CD4-positive, CD25-positive, alpha-beta regulatory T cell (primary cell): ENCODE results near the gene RPTOR. TPM values are rescaled to one million over a fixed set of nuclear protein-coding genes. Genes with fewer than 3 reads are reported as not detected.

Experiments
- ATAC-seq, 2 donors: fragments of 150-1000 bp; cut with Tn5 transposase; one replicate each; pipeline ENCODE4 v1.10.0; 2021; ENCODE audit warnings: low read depth in 2 of 2, moderate number of reproducible peaks in 2 of 2, moderate library complexity in 1 of 2
- DNase-seq, 3 donors: peaks; one replicate each; pipeline versions ENCODE4 v3.0.0 to v3.0.0-alpha.2; 2012 to 2022; ENCODE audit warnings: mixed read lengths in 1 of 3
- H3K27ac ChIP-seq: one replicate; pipeline ENCODE4 v1.7.0; 2013; ENCODE audit warnings: mild to moderate bottlenecking, low read length; ENCODE audit not compliant: insufficient read depth, poor library complexity, severe bottlenecking
- H3K27me3 ChIP-seq: one replicate; pipeline ENCODE4 v1.7.0; 2013; ENCODE audit warnings: low read length; ENCODE audit not compliant: control insufficient read depth, insufficient read depth
- H3K36me3 ChIP-seq: one replicate; pipeline ENCODE4 v1.7.0; 2013; ENCODE audit warnings: mild to moderate bottlenecking, low read length, moderate library complexity; ENCODE audit not compliant: control insufficient read depth, insufficient read depth
- H3K4me1 ChIP-seq: 2 replicates; pipeline ENCODE4 v1.7.0; 2013; ENCODE audit warnings: mild to moderate bottlenecking, low read length; ENCODE audit not compliant: insufficient read depth, control insufficient read depth, poor library complexity, severe bottlenecking
- H3K4me3 ChIP-seq: one replicate; pipeline ENCODE4 v1.7.0; 2013; ENCODE audit warnings: low read depth, mild to moderate bottlenecking, low read length, moderate library complexity
- H3K9me3 ChIP-seq, 2 experiments: 1 replicate in 1 of 2; 2 replicates in 1 of 2; pipeline ENCODE4 v1.7.0; 2013; ENCODE audit warnings: low read length in 2 of 2, mild to moderate bottlenecking in 1 of 2, moderate library complexity in 1 of 2; ENCODE audit not compliant: control insufficient read depth in 2 of 2
- H3K27ac Mint-ChIP-seq, 3 donors: one replicate each; pipeline ENCODE4 v1.8.0; 2020 to 2022; ENCODE audit warnings: mild to moderate bottlenecking in 3 of 3, mixed read lengths in 3 of 3, moderate library complexity in 2 of 3
- H3K27me3 Mint-ChIP-seq: one replicate; pipeline ENCODE4 v1.8.0; 2022; ENCODE audit warnings: mild to moderate bottlenecking, mixed read lengths
- H3K36me3 Mint-ChIP-seq: one replicate; pipeline ENCODE4 v1.8.0; 2020; ENCODE audit warnings: mixed read lengths
- H3K4me1 Mint-ChIP-seq, 4 donors: one replicate each; pipeline ENCODE4 v1.8.0; 2020 to 2022; ENCODE audit warnings: mixed read lengths in 4 of 4, mild to moderate bottlenecking in 1 of 4
- H3K4me3 Mint-ChIP-seq, 4 donors: one replicate each; pipeline ENCODE4 v1.8.0; 2020 to 2022; ENCODE audit warnings: mild to moderate bottlenecking in 4 of 4, mixed read lengths in 4 of 4, moderate library complexity in 3 of 4
- H3K9me3 Mint-ChIP-seq, 7 donors: one replicate each; pipeline ENCODE4 v1.8.0; 2020 to 2022; ENCODE audit warnings: mixed read lengths in 7 of 7, mild to moderate bottlenecking in 3 of 7, moderate library complexity in 2 of 7
- polyA plus RNA-seq, 4 donors: library from polyadenylated mRNA; unstranded; fragments of 300-500 nt; fragmentation: Illumina TruSeq; gene quantifications; one replicate each; pipeline ENCODE4 v1.2.3, GENCODE V29; 2021
- total RNA-seq: library from RNA; stranded (reverse); gene quantifications from one replicate; pipeline ENCODE4 v1.2.3, GENCODE V29; 2022

RPTOR gene
- total and polyA plus RNA-seq, 5 donors from 2014 or later, result 4.7 to 70.1 (median 8.2) TPM

DNA sequence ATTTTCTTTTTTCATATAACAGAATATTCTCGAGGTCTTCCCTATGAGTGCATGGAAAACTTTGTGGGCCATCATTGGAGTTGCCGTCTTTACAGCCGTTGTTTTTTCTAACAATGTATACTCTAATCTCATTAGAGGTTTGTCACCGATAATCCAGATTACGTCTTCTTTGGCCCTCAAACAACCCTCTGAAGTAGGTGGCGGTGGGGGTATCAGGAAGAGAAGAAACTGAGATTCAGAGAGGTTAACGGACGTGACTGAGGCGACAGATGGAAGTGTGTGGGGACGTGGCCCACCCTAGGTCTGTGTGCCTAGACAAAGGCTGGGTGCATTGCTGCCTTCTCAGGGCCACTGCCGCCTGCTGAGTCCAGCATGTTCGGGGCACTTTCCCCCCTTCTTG, 63.7 kb downstream of the RPTOR start:
- Mint-ChIP-seq H3K36me3 (peaks cover 8% of the 10 kb centered on the region), H3K4me3 (no peak overlapping the region), H3K9me3 (no peaks in the 10 kb centered on the region), H3K27me3 (no peaks in the 10 kb centered on the region), H3K4me1 (peaks cover 35 to 78% (median 61%) of the 10 kb centered on the region in 4 donors), H3K27ac (no peak overlapping the region)
- Histone ChIP-seq H3K4me3 (no peak overlapping the region), H3K9me3 (no peaks in the 10 kb centered on the region), H3K36me3 (no peaks in the 10 kb centered on the region), H3K4me1 (peaks cover 19% of the 10 kb centered on the region), H3K27me3 (no peaks in the 10 kb centered on the region), H3K27ac (no peak overlapping the region)
- DNase-seq, result no peak
- ATAC-seq, result no peak

DNA sequence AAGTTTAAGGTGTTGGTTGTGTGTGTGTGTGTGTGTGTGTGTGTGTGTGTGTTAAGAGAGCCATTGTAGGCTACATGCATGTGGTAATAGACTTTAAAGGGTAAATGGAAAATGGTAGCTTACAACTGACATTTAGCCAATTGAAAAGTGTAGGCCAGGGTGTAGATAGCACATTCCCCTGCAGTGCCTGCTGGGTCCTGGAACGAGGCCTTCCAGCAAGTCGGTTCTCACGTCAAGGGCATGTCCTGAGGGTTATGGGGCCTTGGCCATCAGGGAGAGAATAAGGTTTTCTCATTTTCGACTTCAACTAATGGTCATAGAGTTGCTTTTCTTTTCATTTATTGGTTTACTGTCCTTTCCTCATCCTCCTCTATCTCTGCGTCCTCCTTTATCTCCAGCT, 65.1 kb downstream of the RPTOR start:
- no peak overlapping the region for H3K27ac ChIP-seq
- Mint-ChIP-seq H3K4me3 (peak overlapping the region in 1 of 4 donors; percentile 59), H3K9me3 (no peaks in the 10 kb centered on the region), H3K4me1 (peaks cover 22 to 75% (median 58%) of the 10 kb centered on the region in 4 donors), H3K27ac (peak overlapping the region in 2 of 3 donors; percentile 5 to 10), H3K27me3 (no peaks in the 10 kb centered on the region), H3K36me3 (peaks cover 3% of the 10 kb centered on the region)
- ATAC-seq (no peak), DNase-seq (no peak)
- no peaks in the 10 kb centered on the region for H3K36me3 ChIP-seq
- no peaks in the 10 kb centered on the region for H3K27me3 ChIP-seq
- no peak overlapping the region for H3K4me3 ChIP-seq
- H3K4me1 ChIP-seq, result peaks cover 14% of the 10 kb centered on the region
- no peaks in the 10 kb centered on the region for H3K9me3 ChIP-seq

DNA sequence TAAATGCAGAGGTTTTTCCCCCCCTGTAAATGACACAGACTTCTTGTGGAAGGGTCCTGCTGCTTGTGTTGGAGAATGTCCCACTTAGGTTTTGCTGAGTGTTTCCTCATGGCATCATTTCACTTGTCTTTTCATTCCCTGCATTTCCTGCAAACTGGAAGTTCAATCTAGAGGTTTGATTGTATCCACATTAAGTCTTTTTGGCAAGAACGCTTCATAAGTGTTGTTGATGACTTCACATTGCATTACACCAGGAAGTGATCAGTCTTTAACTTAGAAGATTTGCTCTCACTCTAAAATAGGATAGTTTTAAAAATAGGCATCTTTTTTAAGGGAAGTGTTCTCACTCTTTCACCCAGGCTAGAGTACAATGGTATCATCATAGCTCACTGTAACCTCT, 67.2 kb downstream of the RPTOR start:
- H3K27ac ChIP-seq, result no peak overlapping the region
- Mint-ChIP-seq H3K27ac (no peak overlapping the region), H3K4me3 (no peak overlapping the region), H3K4me1 (peaks cover 10 to 64% (median 50%) of the 10 kb centered on the region in 4 donors), H3K9me3 (no peaks in the 10 kb centered on the region), H3K27me3 (no peaks in the 10 kb centered on the region), H3K36me3 (peaks cover 9% of the 10 kb centered on the region)
- DNase-seq (no peak), ATAC-seq (no peak)
- H3K4me1 ChIP-seq, result no peaks in the 10 kb centered on the region
- no peaks in the 10 kb centered on the region for H3K9me3 ChIP-seq
- H3K27me3 ChIP-seq, result no peaks in the 10 kb centered on the region
- H3K36me3 ChIP-seq, result no peaks in the 10 kb centered on the region
- H3K4me3 ChIP-seq, result no peak overlapping the region

DNA sequence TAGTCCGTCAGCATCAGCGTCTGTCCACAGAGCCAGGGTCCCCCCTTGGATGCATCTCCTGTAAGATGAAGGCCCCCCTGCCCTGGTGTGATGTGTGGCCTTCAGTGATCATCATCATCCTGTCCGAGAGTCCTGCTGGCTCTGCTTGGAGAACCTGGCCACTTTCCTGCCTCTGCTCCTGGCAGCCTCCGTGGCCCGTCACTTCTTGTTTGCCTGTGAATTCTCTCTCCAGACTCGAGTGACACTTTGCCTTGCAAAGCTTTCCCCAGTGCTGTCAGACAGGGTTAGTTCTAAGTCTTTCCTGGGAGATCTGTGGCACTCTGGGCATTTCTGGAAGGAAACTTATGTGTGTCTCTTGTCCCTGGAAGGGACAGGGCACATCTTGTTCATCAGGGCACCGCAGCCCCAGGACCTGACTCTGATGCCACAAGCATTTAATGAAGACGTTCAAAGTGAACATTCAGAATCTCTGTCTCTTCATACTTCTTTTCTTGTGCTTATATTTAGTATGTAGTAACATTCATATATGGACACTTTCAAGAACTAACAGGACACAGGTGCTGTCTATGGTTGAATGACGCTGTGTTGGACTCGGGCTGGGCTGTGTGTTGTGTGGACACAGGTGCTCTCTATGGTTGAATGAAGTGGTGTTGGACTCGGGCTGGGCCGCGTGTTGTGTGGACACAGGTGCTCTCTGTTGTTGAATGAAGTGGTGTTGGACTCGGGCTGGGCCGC, 68.5 kb downstream of the RPTOR start:
- Mint-ChIP-seq H3K36me3 (peaks cover 9% of the 10 kb centered on the region), H3K4me3 (no peak overlapping the region), H3K27me3 (no peaks in the 10 kb centered on the region), H3K4me1 (peaks cover 5 to 58% (median 46%) of the 10 kb centered on the region in 4 donors), H3K9me3 (no peaks in the 10 kb centered on the region), H3K27ac (peak overlapping the region in 2 of 3 donors; percentile 72 to 73)
- Histone ChIP-seq H3K9me3 (no peaks in the 10 kb centered on the region), H3K4me1 (no peaks in the 10 kb centered on the region), H3K36me3 (no peaks in the 10 kb centered on the region), H3K27ac (no peak overlapping the region), H3K4me3 (no peak overlapping the region), H3K27me3 (no peaks in the 10 kb centered on the region)
- DNase-seq, result no peak
- no peak for ATAC-seq

DNA sequence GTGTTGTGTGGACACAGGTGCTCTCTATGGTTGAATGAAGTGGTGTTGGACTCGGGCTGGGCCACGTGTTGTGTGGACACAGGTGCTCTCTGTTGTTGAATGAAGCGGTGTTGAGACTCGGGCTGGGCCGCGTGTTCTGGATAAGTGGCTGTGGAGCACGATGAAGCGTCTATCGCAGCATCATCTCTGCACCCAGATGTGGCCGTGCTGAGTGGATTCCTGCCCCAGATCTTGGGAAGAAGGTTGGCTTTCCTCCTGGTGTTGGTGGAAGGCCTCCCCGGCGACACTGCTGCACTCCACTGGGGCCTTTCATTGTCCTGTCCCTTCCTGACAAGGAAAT, 69.1 kb downstream of the RPTOR start:
- Histone ChIP-seq H3K36me3 (no peaks in the 10 kb centered on the region), H3K27ac (no peak overlapping the region), H3K4me3 (no peak overlapping the region), H3K4me1 (no peaks in the 10 kb centered on the region), H3K9me3 (no peaks in the 10 kb centered on the region), H3K27me3 (no peaks in the 10 kb centered on the region)
- peak overlapping the region in 1 of 4 donors; percentile 52 for H3K4me3 Mint-ChIP-seq
- H3K4me1 Mint-ChIP-seq, result peaks cover 5 to 60% (median 45%) of the 10 kb centered on the region in 4 donors
- H3K36me3 Mint-ChIP-seq, result peaks cover 9% of the 10 kb centered on the region
- H3K27ac Mint-ChIP-seq, result peak overlapping the region in 2 of 3 donors; percentile 72 to 73
- H3K9me3 Mint-ChIP-seq, result no peaks in the 10 kb centered on the region
- no peaks in the 10 kb centered on the region for H3K27me3 Mint-ChIP-seq
- no peak for DNase-seq
- no peak for ATAC-seq

DNA sequence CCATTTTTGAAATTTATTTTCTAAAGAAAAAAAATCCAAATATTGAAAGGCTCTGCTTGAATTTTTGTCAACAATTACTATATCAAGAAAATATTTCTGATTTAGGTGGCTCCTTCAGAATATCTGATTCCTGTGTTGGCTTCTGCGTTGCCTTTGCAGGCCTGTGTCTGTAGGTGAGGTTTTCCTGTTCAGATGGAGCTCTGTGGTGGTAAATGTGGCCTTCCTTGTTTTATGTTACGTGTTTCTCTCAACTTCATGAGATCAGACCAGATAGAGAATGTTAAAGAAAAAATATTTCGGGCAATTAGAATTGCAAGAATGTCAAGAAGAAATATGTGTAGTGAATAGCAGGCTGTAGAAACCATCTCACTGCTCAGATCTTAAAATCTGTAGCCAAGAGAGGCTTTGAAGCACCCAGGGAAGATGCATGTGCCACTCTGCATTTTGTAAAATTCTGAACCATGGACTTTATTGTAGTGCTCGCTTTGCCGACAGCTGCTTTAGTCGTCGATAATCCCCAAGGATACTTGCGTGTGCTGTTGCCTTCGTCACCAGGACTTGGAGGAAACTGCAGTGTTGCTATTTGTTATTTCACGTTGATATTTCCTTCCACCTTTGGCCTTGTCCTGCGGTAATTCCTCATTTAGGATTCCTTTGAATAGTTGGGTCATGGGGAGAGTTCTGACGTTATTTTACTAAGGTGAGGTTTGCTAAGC, 69.9 kb downstream of the RPTOR start:
- Mint-ChIP-seq H3K27me3 (no peaks in the 10 kb centered on the region), H3K4me3 (peak overlapping the region in 1 of 4 donors; percentile 82), H3K4me1 (peaks cover 5 to 58% (median 39%) of the 10 kb centered on the region in 4 donors), H3K36me3 (peaks cover 9% of the 10 kb centered on the region), H3K9me3 (no peaks in the 10 kb centered on the region), H3K27ac (peak overlapping the region; percentile 33 to 49 (median 46))
- Histone ChIP-seq H3K27ac (no peak overlapping the region), H3K4me1 (no peaks in the 10 kb centered on the region), H3K4me3 (no peak overlapping the region), H3K36me3 (no peaks in the 10 kb centered on the region), H3K9me3 (no peaks in the 10 kb centered on the region), H3K27me3 (no peaks in the 10 kb centered on the region)
- DNase-seq (no peak), ATAC-seq (no peak)

DNA sequence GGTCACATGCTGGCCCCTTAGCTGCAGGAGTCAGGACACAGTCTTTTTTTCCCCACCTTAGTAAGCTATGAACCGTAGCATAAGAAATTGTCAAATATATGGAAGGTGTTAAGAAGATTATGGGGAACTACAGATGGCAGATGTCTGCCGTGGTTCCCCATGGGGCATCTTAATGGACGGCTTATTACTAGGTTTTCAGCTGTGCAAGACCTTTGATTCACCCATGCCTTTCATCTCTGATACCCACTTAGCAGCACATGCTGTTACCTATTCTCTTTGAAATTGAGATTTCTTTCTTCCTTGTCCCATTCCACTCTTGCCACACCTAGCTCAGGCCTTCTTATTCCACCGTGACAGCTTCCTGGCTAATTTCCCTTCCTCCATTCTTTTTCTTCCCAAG, 70.7 kb downstream of the RPTOR start:
- H3K4me1 Mint-ChIP-seq, result peaks cover 6 to 50% (median 34%) of the 10 kb centered on the region in 4 donors
- H3K4me1 ChIP-seq, result no peaks in the 10 kb centered on the region
- no peak for ATAC-seq
- peaks cover 6% of the 10 kb centered on the region for H3K36me3 Mint-ChIP-seq
- DNase-seq, result no peak
- no peak overlapping the region for H3K4me3 ChIP-seq
- no peaks in the 10 kb centered on the region for H3K9me3 Mint-ChIP-seq
- H3K4me3 Mint-ChIP-seq, result no peak overlapping the region
- H3K27me3 ChIP-seq, result no peaks in the 10 kb centered on the region
- H3K27me3 Mint-ChIP-seq, result no peaks in the 10 kb centered on the region
- no peaks in the 10 kb centered on the region for H3K9me3 ChIP-seq
- peak overlapping the region in 1 of 3 donors; percentile 46 for H3K27ac Mint-ChIP-seq
- H3K36me3 ChIP-seq, result no peaks in the 10 kb centered on the region
- H3K27ac ChIP-seq, result no peak overlapping the region
